Measurements from ENCODE around the gene SIGLEC7. TPM values are rescaled to one million over a fixed set of nuclear protein-coding genes. Genes with fewer than 3 reads are reported as not detected.

Gene SIGLEC7
- total RNA-seq, 1 experiment from 2014 or later: not detected

- ATAC-seq (no peak), DNase-seq (no peak)
- H3K4me3 ChIP-seq (ENCODE audit: low read length): no peak overlapping the region
- H3K9me2 ChIP-seq (replicated peaks; ENCODE audit: low read length): no peaks in the 10 kb centered on the region
- H3K4me1 ChIP-seq (ENCODE audit: insufficient read depth, low read length): peaks cover 5% of the 10 kb centered on the region; the same call in 1 of the 2 replicates
- H3K4me2 ChIP-seq (ENCODE audit: low read length): no peak overlapping the region
- ChIA-PET CTCF (no interaction called here), POLR2A (ENCODE audit: unreplicated experiment) (no interaction called here)
- H4K20me1 ChIP-seq (ENCODE audit: low read length): peaks cover 10% of the 10 kb centered on the region
- H3K36me3 ChIP-seq (ENCODE audit: low read depth, low read length): peaks cover 18% of the 10 kb centered on the region
- H2AFZ ChIP-seq (ENCODE audit: low read length): no peak overlapping the region
- no peak for TF ChIP-seq EZH2phosphoT487 (IDR thresholded peaks at IDR 0.05; ENCODE audit: borderline replicate concordance, low read length)
- TF ChIP-seq EZH2 (IDR thresholded peaks at IDR 0.05; ENCODE audit: low read length, unreplicated experiment): no peak
- TF ChIP-seq, protein P1, sequence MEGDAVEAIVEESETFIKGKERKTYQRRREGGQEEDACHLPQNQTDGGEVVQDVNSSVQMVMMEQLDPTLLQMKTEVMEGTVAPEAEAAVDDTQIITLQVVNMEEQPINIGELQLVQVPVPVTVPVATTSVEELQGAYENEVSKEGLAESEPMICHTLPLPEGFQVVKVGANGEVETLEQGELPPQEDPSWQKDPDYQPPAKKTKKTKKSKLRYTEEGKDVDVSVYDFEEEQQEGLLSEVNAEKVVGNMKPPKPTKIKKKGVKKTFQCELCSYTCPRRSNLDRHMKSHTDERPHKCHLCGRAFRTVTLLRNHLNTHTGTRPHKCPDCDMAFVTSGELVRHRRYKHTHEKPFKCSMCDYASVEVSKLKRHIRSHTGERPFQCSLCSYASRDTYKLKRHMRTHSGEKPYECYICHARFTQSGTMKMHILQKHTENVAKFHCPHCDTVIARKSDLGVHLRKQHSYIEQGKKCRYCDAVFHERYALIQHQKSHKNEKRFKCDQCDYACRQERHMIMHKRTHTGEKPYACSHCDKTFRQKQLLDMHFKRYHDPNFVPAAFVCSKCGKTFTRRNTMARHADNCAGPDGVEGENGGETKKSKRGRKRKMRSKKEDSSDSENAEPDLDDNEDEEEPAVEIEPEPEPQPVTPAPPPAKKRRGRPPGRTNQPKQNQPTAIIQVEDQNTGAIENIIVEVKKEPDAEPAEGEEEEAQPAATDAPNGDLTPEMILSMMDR (conservative IDR thresholded peaks at IDR 0.05; ENCODE audit: low read depth, low read length): no peak
- H3K9me3 ChIP-seq (ENCODE audit: low read length): no peaks in the 10 kb centered on the region
- H3K27ac ChIP-seq (ENCODE audit: low read length): no peak overlapping the region
- no TSS peak for BruUV-seq (replicated peaks)
- no peaks in the 10 kb centered on the region for H3K27me3 ChIP-seq (ENCODE audit: low read length)
- no peak overlapping the region for H3K9ac ChIP-seq (ENCODE audit: low read length)
- no peaks in the 10 kb centered on the region for H3F3A ChIP-seq (ENCODE audit: low read length, unreplicated experiment)
- H3K79me2 ChIP-seq (ENCODE audit: low read length): peaks cover 43% of the 10 kb centered on the region
- intact Hi-C loops (cut with micrococcal nuclease): no loop called here
Measured at GRCh38 chr19:51100601-51101000, 41.5 kb upstream of the SIGLEC7 start.

DNA sequence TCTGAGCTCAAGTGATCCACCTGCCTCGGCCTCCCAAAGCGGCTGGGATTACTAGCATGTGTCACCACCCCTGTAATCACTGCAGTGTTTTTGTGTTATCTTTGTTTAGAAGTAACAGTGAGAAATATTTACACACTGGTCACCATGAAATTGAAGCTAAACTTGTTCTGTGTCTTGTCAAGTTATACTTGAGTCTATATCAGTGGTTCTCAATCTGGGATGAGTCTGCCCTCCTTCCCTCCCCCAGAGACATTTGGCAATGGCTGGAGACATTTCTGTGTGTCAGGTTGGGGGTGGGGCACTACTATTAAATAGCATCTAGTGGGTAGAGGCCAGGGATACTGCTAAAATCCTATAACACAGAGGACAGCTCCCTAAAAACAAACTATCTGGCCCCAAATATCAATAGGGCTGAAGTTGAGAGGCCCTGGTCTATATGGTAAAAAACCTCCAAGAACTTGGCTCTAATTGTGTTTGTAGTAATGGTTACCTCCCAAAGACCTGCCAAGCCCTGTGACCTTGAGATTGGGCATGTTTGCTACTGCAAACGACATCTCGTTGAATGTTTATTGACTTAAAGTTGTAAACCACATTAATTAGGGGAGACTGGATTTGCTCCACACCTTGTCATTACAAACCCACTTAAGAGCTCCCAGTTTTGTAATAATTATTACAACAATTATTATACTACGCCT is 40.8 kb upstream of the SIGLEC7 start:
- H3K4me3 ChIP-seq (ENCODE audit: low read length): no peak overlapping the region
- H3K27me3 ChIP-seq (ENCODE audit: low read length): no peaks in the 10 kb centered on the region
- intact Hi-C loops (cut with micrococcal nuclease): no loop called here
- ChIA-PET CTCF (no interaction called here), POLR2A (ENCODE audit: unreplicated experiment) (no interaction called here)
- DNase-seq: no peak
- H3K4me1 ChIP-seq (ENCODE audit: insufficient read depth, low read length): peaks cover 5% of the 10 kb centered on the region; the same call in 1 of the 2 replicates
- no peak for TF ChIP-seq EZH2 (IDR thresholded peaks at IDR 0.05; ENCODE audit: low read length, unreplicated experiment)
- TF ChIP-seq, protein P1 (conservative IDR thresholded peaks at IDR 0.05; ENCODE audit: low read depth, low read length): no peak
- H3K27ac ChIP-seq (ENCODE audit: low read length): no peak overlapping the region
- no peak for ATAC-seq
- peaks cover 10% of the 10 kb centered on the region for H4K20me1 ChIP-seq (ENCODE audit: low read length)
- H3K9me2 ChIP-seq (replicated peaks; ENCODE audit: low read length): no peaks in the 10 kb centered on the region
- no peak overlapping the region for H2AFZ ChIP-seq (ENCODE audit: low read length)
- no peaks in the 10 kb centered on the region for H3F3A ChIP-seq (ENCODE audit: low read length, unreplicated experiment)
- peaks cover 18% of the 10 kb centered on the region for H3K36me3 ChIP-seq (ENCODE audit: low read depth, low read length)
- H3K79me2 ChIP-seq (ENCODE audit: low read length): peaks cover 50% of the 10 kb centered on the region
- no peaks in the 10 kb centered on the region for H3K9me3 ChIP-seq (ENCODE audit: low read length)
- BruUV-seq (replicated peaks): no TSS peak
- H3K9ac ChIP-seq (ENCODE audit: low read length): no peak overlapping the region
- no peak overlapping the region for H3K4me2 ChIP-seq (ENCODE audit: low read length)

DNA sequence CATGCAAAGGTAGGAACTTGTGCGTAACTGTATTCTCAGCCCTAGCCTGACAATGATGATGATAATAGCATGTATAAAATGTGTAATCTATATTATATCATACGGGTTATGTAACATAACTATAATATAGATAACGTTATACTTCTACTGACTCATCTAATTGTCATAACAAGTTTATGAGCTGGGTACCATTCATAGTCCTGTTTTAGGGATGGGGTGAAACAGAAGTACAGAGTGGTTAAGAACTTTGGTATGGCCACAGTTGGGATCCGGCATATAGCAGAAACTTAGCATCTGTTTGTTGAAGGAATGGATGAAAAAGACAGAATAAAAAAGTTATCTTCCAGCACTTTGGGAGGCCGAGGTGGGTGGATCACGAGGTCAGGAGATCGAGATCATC is 39.1 kb upstream of the SIGLEC7 start:
- intact Hi-C loops (cut with micrococcal nuclease): no loop called here

More for the DNA sequence above, 39.1 kb upstream of the SIGLEC7 start:
- Histone ChIP-seq H3K4me3 (ENCODE audit: low read length) (no peak overlapping the region), H3K4me2 (ENCODE audit: low read length) (no peak overlapping the region), H3F3A (ENCODE audit: low read length, unreplicated experiment) (no peaks in the 10 kb centered on the region), H3K36me3 (ENCODE audit: low read depth, low read length) (peaks cover 17% of the 10 kb centered on the region), H3K9ac (ENCODE audit: low read length) (no peak overlapping the region), H3K4me1 (ENCODE audit: insufficient read depth, low read length) (peaks cover 13% of the 10 kb centered on the region; the same call in 1 of the 2 replicates), H3K9me2 (replicated peaks; ENCODE audit: low read length) (no peaks in the 10 kb centered on the region), H2AFZ (ENCODE audit: low read length) (no peak overlapping the region), H3K79me2 (ENCODE audit: low read length) (peaks cover 64% of the 10 kb centered on the region), H3K9me3 (ENCODE audit: low read length) (no peaks in the 10 kb centered on the region), H3K27ac (ENCODE audit: low read length) (no peak overlapping the region), H4K20me1 (ENCODE audit: low read length) (peaks cover 10% of the 10 kb centered on the region), H3K27me3 (ENCODE audit: low read length) (no peaks in the 10 kb centered on the region)
- DNase-seq (peak; percentile 52), ATAC-seq (peak; percentile 45)
- no peak for TF ChIP-seq EZH2 (IDR thresholded peaks at IDR 0.05; ENCODE audit: low read length, unreplicated experiment)
- TF ChIP-seq EZH2phosphoT487 (IDR thresholded peaks at IDR 0.05; ENCODE audit: borderline replicate concordance, low read length): no peak
- TF ChIP-seq, protein P1 (conservative IDR thresholded peaks at IDR 0.05; ENCODE audit: low read depth, low read length): no peak
- POLR2A ChIA-PET (ENCODE audit: unreplicated experiment): no interaction called here
- CTCF ChIA-PET: no interaction called here
- BruUV-seq (replicated peaks): no TSS peak

All from PC-3 (cell line).